B cell (primary cell): ENCODE measurements around the gene UMODL1. TPM values are rescaled to one million over a fixed set of nuclear protein-coding genes. Genes with fewer than 3 reads are reported as not detected.

Source experiments
- ATAC-seq: fragments of 200-7000 bp; cut with Tn5 transposase; one replicate; pipeline ENCODE4 v1.10.0; 2021; ENCODE audit warnings: low read depth, mild to moderate bottlenecking, moderate number of reproducible peaks, moderate library complexity
- CTCF ChIA-PET: fragments of 350-600 bp; sonication (Branson Sonifier 250); formaldehyde crosslinking; loops from one replicate; lab custom pipeline; 2021; ENCODE audit warnings: antibody characterized with exemption, inconsistent platforms; lab: Charles Lee
- POLR2A ChIA-PET: fragments of 350-600 bp; sonication (Branson Sonifier 250); formaldehyde crosslinking; loops from one replicate; lab custom pipeline; 2021; ENCODE audit warnings: antibody characterized with exemption; lab: Charles Lee
- DNase-seq: peaks from one replicate; pipeline ENCODE4 v3.0.0; 2013
- H2AFZ ChIP-seq: 2 replicates; pipeline ENCODE4 v1.6.1; 2012; ENCODE audit warnings: mild to moderate bottlenecking, low read depth, low read length; ENCODE audit not compliant: insufficient read depth, poor library complexity, severe bottlenecking
- H3K27ac ChIP-seq, 2 donors: 1 replicate in 1 of 2; 2 replicates in 1 of 2; pipeline ENCODE4 v1.5.1; 2012 to 2013; ENCODE audit warnings: low read length in 2 of 2, mild to moderate bottlenecking in 2 of 2, moderate library complexity in 1 of 2
- H3K27me3 ChIP-seq, 4 experiments: fragments of 200-600 bp in 1 of 4; sonication (generic) in 1 of 4; replicated peaks in 1 of 4; 1 replicate in 2 of 4; 2 replicates in 2 of 4; pipeline versions ENCODE4 v1.6.1 to v1.7.0; 2013 to 2016; ENCODE audit warnings: low read length in 3 of 4, mild to moderate bottlenecking in 2 of 4, mixed read lengths in 1 of 4, moderate library complexity in 1 of 4; ENCODE audit not compliant: insufficient read depth in 4 of 4, control insufficient read depth in 3 of 4; ENCODE audit errors: control extremely low read depth in 1 of 4
- H3K36me3 ChIP-seq, 2 experiments: replicated peaks in 1 of 2; 1 replicate in 1 of 2; 2 replicates in 1 of 2; pipeline versions ENCODE4 v1.6.1 to v1.7.1; 2013; ENCODE audit warnings: low read length in 1 of 2; ENCODE audit not compliant: insufficient read depth in 2 of 2, control insufficient read depth in 1 of 2; ENCODE audit errors: control extremely low read depth in 1 of 2, extremely low read depth in 1 of 2
- H3K4me1 ChIP-seq, 2 donors: fragments of 200-600 bp in 1 of 2; sonication (generic) in 1 of 2; 1 replicate in 1 of 2; 2 replicates in 1 of 2; pipeline versions ENCODE4 v1.5.1 to v1.6.1; 2013 to 2017; ENCODE audit warnings: low read length in 2 of 2; ENCODE audit not compliant: control insufficient read depth in 2 of 2, insufficient read depth in 2 of 2
- H3K4me2 ChIP-seq: replicated peaks from 2 replicates; pipeline ENCODE3; 2012; ENCODE audit warnings: mild to moderate bottlenecking, low read depth, low read length; ENCODE audit not compliant: poor library complexity, severe bottlenecking
- H3K4me3 ChIP-seq, 5 experiments: fragments of 200-600 bp in 1 of 5; sonication (generic) in 1 of 5; 1 replicate in 3 of 5; 2 replicates in 2 of 5; pipeline versions ENCODE4 v1.5.1 to v1.7.0; 2011 to 2016; ENCODE audit warnings: low read length in 4 of 5, mild to moderate bottlenecking in 4 of 5, low read depth in 2 of 5, control low read depth in 1 of 5, moderate library complexity in 1 of 5; ENCODE audit not compliant: insufficient read depth in 1 of 5; ENCODE audit errors: control extremely low read depth in 1 of 5, extremely low read depth in 1 of 5
- H3K79me2 ChIP-seq: fragments of 200-600 bp; sonication (generic); one replicate; pipeline ENCODE4 v1.6.0; 2016; ENCODE audit warnings: low read length; ENCODE audit not compliant: control insufficient read depth, insufficient read depth
- H3K9ac ChIP-seq: fragments of 200-600 bp; sonication (generic); 2 replicates; pipeline ENCODE4 v1.6.1; 2017; ENCODE audit warnings: mild to moderate bottlenecking, low read length, moderate library complexity
- H3K9me3 ChIP-seq, 3 donors: one replicate each; pipeline versions ENCODE4 v1.6.1 to v1.7.1; 2013; ENCODE audit warnings: low read length in 2 of 3; ENCODE audit not compliant: control insufficient read depth in 2 of 3, insufficient read depth in 1 of 3; ENCODE audit errors: control extremely low read depth in 1 of 3
- H4K20me1 ChIP-seq: 2 replicates; pipeline ENCODE4 v1.6.0; 2012; ENCODE audit warnings: mild to moderate bottlenecking, low read length; ENCODE audit not compliant: insufficient read depth, control insufficient read depth, poor library complexity, severe bottlenecking
- H3K27ac Mint-ChIP-seq: one replicate; pipeline ENCODE4 v1.8.0; 2021; ENCODE audit warnings: mixed read lengths
- H3K27me3 Mint-ChIP-seq: one replicate; pipeline ENCODE4 v1.8.0; 2021; ENCODE audit warnings: mixed read lengths
- H3K4me1 Mint-ChIP-seq: one replicate; pipeline ENCODE4 v1.8.0; 2021; ENCODE audit warnings: mixed read lengths
- H3K4me3 Mint-ChIP-seq: one replicate; pipeline ENCODE4 v1.8.0; 2021; ENCODE audit warnings: mixed read lengths
- H3K9me3 Mint-ChIP-seq: one replicate; pipeline ENCODE4 v1.8.0; 2022; ENCODE audit warnings: mixed read lengths; ENCODE audit not compliant: insufficient read depth
- CTCF ChIP-seq: fragments of 200-600 bp; IDR thresholded peaks from one replicate; pipeline ENCODE4 v1.8.0; 2022; ENCODE audit warnings: antibody characterized with exemption, mild to moderate bottlenecking
- EZH2 ChIP-seq: IDR thresholded peaks from 2 replicates; pipeline ENCODE4 v1.6.1; 2012; ENCODE audit warnings: borderline replicate concordance, low read depth, mild to moderate bottlenecking, moderate library complexity, low read length; ENCODE audit not compliant: insufficient read depth, poor library complexity, severe bottlenecking
- WGBS: methylation state at CpG from one replicate; pipeline ENCODE4 v1.1.5; 2013; ENCODE audit warnings: missing lambda C conversion rate; ENCODE audit not compliant: insufficient coverage; 5-methylcytosine and 5-hydroxymethylcytosine counted together
- intact Hi-C: fragments of 100-400 bp; cut with micrococcal nuclease; formaldehyde crosslinking; loops from one replicate; pipeline ENCODE4 v1.10.0; 2022
- polyA plus RNA-seq: library from polyadenylated mRNA; depleted of rRNA; stranded (reverse); fragments of >200 nt; gene quantifications from 2 replicates; pipeline ENCODE4 v1.2.3, GENCODE V29; 2012
- total RNA-seq, 2 donors: library from RNA; stranded (reverse); fragments of 120-200 nt in 1 of 2; gene quantifications; 1 replicate in 1 of 2; 2 replicates in 1 of 2; pipeline versions ENCODE4 v1.2.3 to v1.2.4, GENCODE V29; 2013 to 2022

The UMODL1 gene
- total and polyA plus RNA-seq, 2 donors (not counting 1 experiment from before 2014, with no cell fraction given) = 0.10 to 0.49 TPM

- Mint-ChIP-seq H3K4me3 (no peak overlapping the region), H3K4me1 (peaks cover 11% of the 10 kb centered on the region), H3K27me3 (peaks cover 8% of the 10 kb centered on the region), H3K27ac (no peak overlapping the region), H3K9me3 (no peaks in the 10 kb centered on the region)
- WGBS = 100% methylated on average over 9 of the region's 10 CpGs
- H3K27me3 ChIP-seq = no peaks in the 10 kb centered on the region
- intact Hi-C loops = no loop called here
- H3K9me3 ChIP-seq = peaks cover 0 to 9% (median 0%) of the 10 kb centered on the region in 3 donors
- H3K4me2 ChIP-seq = no peak overlapping the region
- DNase-seq (no peak), ATAC-seq (no peak)
- TF ChIP-seq CTCF (no peak), EZH2 (no peak)
- H3K9ac ChIP-seq = no peak overlapping the region
- H3K36me3 ChIP-seq = no peaks in the 10 kb centered on the region
- H3K4me3 ChIP-seq = no peak overlapping the region
- ChIA-PET POLR2A (no interaction called here), CTCF (no interaction called here)
- no peak overlapping the region for H2AFZ ChIP-seq
- no peaks in the 10 kb centered on the region for H4K20me1 ChIP-seq
- H3K79me2 ChIP-seq = no peaks in the 10 kb centered on the region
- no peak overlapping the region for H3K27ac ChIP-seq
- H3K4me1 ChIP-seq = peaks cover 0 to 5% of the 10 kb centered on the region in 2 donors
Measured at GRCh38 chr21:42038393-42038792, 32.7 kb upstream of the UMODL1 start.

GRCh38 chr21:42038826-42039425, 32.2 kb upstream of the UMODL1 start:
- no peak overlapping the region for H3K27ac ChIP-seq
- WGBS = 83% methylated on average over 5 of the region's 8 CpGs
- no peaks in the 10 kb centered on the region for H4K20me1 ChIP-seq
- CTCF ChIA-PET = no interaction called here
- H3K4me1 Mint-ChIP-seq = peaks cover 11% of the 10 kb centered on the region
- H3K9me3 ChIP-seq = peaks cover 0 to 9% (median 0%) of the 10 kb centered on the region in 3 donors
- H3K36me3 ChIP-seq = no peaks in the 10 kb centered on the region
- no peak overlapping the region for H3K4me2 ChIP-seq
- DNase-seq (no peak), ATAC-seq (no peak)
- H3K4me1 ChIP-seq = peaks cover 0 to 5% of the 10 kb centered on the region in 2 donors
- H3K4me3 ChIP-seq = no peak overlapping the region
- no peaks in the 10 kb centered on the region for H3K9me3 Mint-ChIP-seq
- no peak overlapping the region for H2AFZ ChIP-seq
- H3K9ac ChIP-seq = no peak overlapping the region
- H3K27me3 ChIP-seq = no peaks in the 10 kb centered on the region
- H3K79me2 ChIP-seq = no peaks in the 10 kb centered on the region
- intact Hi-C loops = no loop called here
- TF ChIP-seq EZH2 = no peak
- POLR2A ChIA-PET = no interaction called here
- peaks cover 8% of the 10 kb centered on the region for H3K27me3 Mint-ChIP-seq
- no peak overlapping the region for H3K27ac Mint-ChIP-seq
- no peak overlapping the region for H3K4me3 Mint-ChIP-seq
